ENCODE measurements around the gene SLC6A16.
"Not testable (repeated sequence)": the region's sequence is repeated elsewhere in the genome, so short reads cannot be mapped to it uniquely, and the experiment has no call there.

Gene SLC6A16

GRCh38 chr19:49288205-49288604 is 36.8 kb downstream of the SLC6A16 start:
- not testable (repeated sequence) for H3K4me1 ChIP-seq (ENCODE audit: insufficient read depth, low read length); H3K9me3 ChIP-seq (ENCODE audit: low read length); H3K36me3 ChIP-seq (ENCODE audit: insufficient read depth, low read length); H3K27ac ChIP-seq (ENCODE audit: low read depth, low read length); H3K4me3 ChIP-seq (ENCODE audit: low read depth in 1 of 2, low read length in 2 of 2); H3K9ac ChIP-seq (ENCODE audit: low read length); H3K27me3 ChIP-seq (ENCODE audit: control insufficient read depth in 1 of 2, insufficient read depth in 2 of 2, low read length in 2 of 2)

- H3K9ac ChIP-seq (ENCODE audit: low read length) = no peak overlapping the region
- no peaks in the 10 kb centered on the region for H3K36me3 ChIP-seq (ENCODE audit: insufficient read depth, low read length)
- no peak overlapping the region for H3K4me3 ChIP-seq (ENCODE audit: low read depth in 1 of 2, low read length in 2 of 2)
- H3K9me3 ChIP-seq (ENCODE audit: low read length) = no peaks in the 10 kb centered on the region
- no peaks in the 10 kb centered on the region for H3K4me1 ChIP-seq (ENCODE audit: insufficient read depth, low read length)
- no peaks in the 10 kb centered on the region for H3K27me3 ChIP-seq (ENCODE audit: control insufficient read depth in 1 of 2, insufficient read depth in 2 of 2, low read length in 2 of 2)
- no peak overlapping the region for H3K27ac ChIP-seq (ENCODE audit: low read depth, low read length)
Observed at GRCh38 chr19:49287141-49287770, 37.7 kb downstream of the SLC6A16 start.

GRCh38 chr19:49282184-49282583 is 42.8 kb downstream of the SLC6A16 start:
- no peaks in the 10 kb centered on the region for H3K4me1 ChIP-seq (ENCODE audit: insufficient read depth, low read length)

GRCh38 chr19:49272204-49272603 is 52.8 kb downstream of the SLC6A16 start:
- Histone ChIP-seq H3K4me3 (ENCODE audit: low read depth in 1 of 2, low read length in 2 of 2) (no peak overlapping the region), H3K36me3 (ENCODE audit: insufficient read depth, low read length) (no peaks in the 10 kb centered on the region), H3K27me3 (ENCODE audit: control insufficient read depth in 1 of 2, insufficient read depth in 2 of 2, low read length in 2 of 2) (no peaks in the 10 kb centered on the region), H3K9ac (ENCODE audit: low read length) (no peak overlapping the region), H3K27ac (ENCODE audit: low read depth, low read length) (no peak overlapping the region), H3K9me3 (ENCODE audit: low read length) (no peaks in the 10 kb centered on the region), H3K4me1 (ENCODE audit: insufficient read depth, low read length) (no peaks in the 10 kb centered on the region)

More at GRCh38 chr19:49282184-49282583, 42.8 kb downstream of the SLC6A16 start:
- H3K27me3 ChIP-seq (ENCODE audit: control insufficient read depth in 1 of 2, insufficient read depth in 2 of 2, low read length in 2 of 2) = peaks cover 0 to 6% of the 10 kb centered on the region in 2 donors
- no peak overlapping the region for H3K27ac ChIP-seq (ENCODE audit: low read depth, low read length)
- H3K36me3 ChIP-seq (ENCODE audit: insufficient read depth, low read length) = no peaks in the 10 kb centered on the region
- H3K9ac ChIP-seq (ENCODE audit: low read length) = no peak overlapping the region
- no peak overlapping the region for H3K4me3 ChIP-seq (ENCODE audit: low read depth in 1 of 2, low read length in 2 of 2)
- H3K9me3 ChIP-seq (ENCODE audit: low read length) = no peaks in the 10 kb centered on the region

GRCh38 chr19:49271080-49271753 is 53.8 kb downstream of the SLC6A16 start:
- H3K27ac ChIP-seq (ENCODE audit: low read depth, low read length) = no peak overlapping the region
- no peak overlapping the region for H3K9ac ChIP-seq (ENCODE audit: low read length)
- H3K4me3 ChIP-seq (ENCODE audit: low read depth in 1 of 2, low read length in 2 of 2) = no peak overlapping the region
- no peaks in the 10 kb centered on the region for H3K27me3 ChIP-seq (ENCODE audit: control insufficient read depth in 1 of 2, insufficient read depth in 2 of 2, low read length in 2 of 2)
- H3K9me3 ChIP-seq (ENCODE audit: low read length) = no peaks in the 10 kb centered on the region
- H3K36me3 ChIP-seq (ENCODE audit: insufficient read depth, low read length) = no peaks in the 10 kb centered on the region
- no peaks in the 10 kb centered on the region for H3K4me1 ChIP-seq (ENCODE audit: insufficient read depth, low read length)

- H3K27ac ChIP-seq (ENCODE audit: low read depth, low read length); H3K4me3 ChIP-seq (ENCODE audit: low read depth in 1 of 2, low read length in 2 of 2); H3K27me3 ChIP-seq (ENCODE audit: control insufficient read depth in 1 of 2, insufficient read depth in 2 of 2, low read length in 2 of 2); H3K36me3 ChIP-seq (ENCODE audit: insufficient read depth, low read length); H3K9ac ChIP-seq (ENCODE audit: low read length); H3K4me1 ChIP-seq (ENCODE audit: insufficient read depth, low read length): not testable (repeated sequence)
- H3K9me3 ChIP-seq (ENCODE audit: low read length) = peaks cover 10% of the 10 kb centered on the region
Observed at GRCh38 chr19:49266409-49266808, 58.6 kb downstream of the SLC6A16 start.

- H3K4me1 ChIP-seq (ENCODE audit: insufficient read depth, low read length) = no peaks in the 10 kb centered on the region
- no peak overlapping the region for H3K4me3 ChIP-seq (ENCODE audit: low read depth in 1 of 2, low read length in 2 of 2)
- no peak overlapping the region for H3K9ac ChIP-seq (ENCODE audit: low read length)
- peaks cover 10% of the 10 kb centered on the region for H3K9me3 ChIP-seq (ENCODE audit: low read length)
- H3K27me3 ChIP-seq (ENCODE audit: control insufficient read depth in 1 of 2, insufficient read depth in 2 of 2, low read length in 2 of 2) = no peaks in the 10 kb centered on the region
- H3K36me3 ChIP-seq (ENCODE audit: insufficient read depth, low read length) = no peaks in the 10 kb centered on the region
- H3K27ac ChIP-seq (ENCODE audit: low read depth, low read length) = no peak overlapping the region
Observed at GRCh38 chr19:49264258-49264657, 60.7 kb downstream of the SLC6A16 start.

- no peaks in the 10 kb centered on the region for H3K36me3 ChIP-seq (ENCODE audit: insufficient read depth, low read length)
- no peak overlapping the region for H3K9ac ChIP-seq (ENCODE audit: low read length)
Observed at GRCh38 chr19:49261602-49262001, 63.4 kb downstream of the SLC6A16 start.

GRCh38 chr19:49256691-49257090 is 68.3 kb downstream of the SLC6A16 start:
- Histone ChIP-seq H3K27ac (ENCODE audit: low read depth, low read length) (no peak overlapping the region), H3K9me3 (ENCODE audit: low read length) (peaks cover 11% of the 10 kb centered on the region), H3K36me3 (ENCODE audit: insufficient read depth, low read length) (no peaks in the 10 kb centered on the region), H3K9ac (ENCODE audit: low read length) (no peak overlapping the region), H3K4me3 (ENCODE audit: low read depth in 1 of 2, low read length in 2 of 2) (no peak overlapping the region), H3K27me3 (ENCODE audit: control insufficient read depth in 1 of 2, insufficient read depth in 2 of 2, low read length in 2 of 2) (no peaks in the 10 kb centered on the region), H3K4me1 (ENCODE audit: insufficient read depth, low read length) (no peaks in the 10 kb centered on the region)

More at GRCh38 chr19:49261602-49262001, 63.4 kb downstream of the SLC6A16 start:
- Histone ChIP-seq H3K27me3 (ENCODE audit: control insufficient read depth in 1 of 2, insufficient read depth in 2 of 2, low read length in 2 of 2) (no peaks in the 10 kb centered on the region), H3K27ac (ENCODE audit: low read depth, low read length) (no peak overlapping the region), H3K4me3 (ENCODE audit: low read depth in 1 of 2, low read length in 2 of 2) (no peak overlapping the region), H3K4me1 (ENCODE audit: insufficient read depth, low read length) (no peaks in the 10 kb centered on the region), H3K9me3 (ENCODE audit: low read length) (peaks cover 21% of the 10 kb centered on the region)

GRCh38 chr19:49255674-49256073 is 69.3 kb downstream of the SLC6A16 start:
- no peak overlapping the region for H3K9ac ChIP-seq (ENCODE audit: low read length)
- no peaks in the 10 kb centered on the region for H3K4me1 ChIP-seq (ENCODE audit: insufficient read depth, low read length)
- H3K36me3 ChIP-seq (ENCODE audit: insufficient read depth, low read length) = no peaks in the 10 kb centered on the region
- peaks cover 11% of the 10 kb centered on the region for H3K9me3 ChIP-seq (ENCODE audit: low read length)
- H3K4me3 ChIP-seq (ENCODE audit: low read depth in 1 of 2, low read length in 2 of 2) = no peak overlapping the region
- H3K27me3 ChIP-seq (ENCODE audit: control insufficient read depth in 1 of 2, insufficient read depth in 2 of 2, low read length in 2 of 2) = no peaks in the 10 kb centered on the region
- no peak overlapping the region for H3K27ac ChIP-seq (ENCODE audit: low read depth, low read length)

GRCh38 chr19:49249933-49250332 is 75.1 kb downstream of the SLC6A16 start:
- no peak overlapping the region for H3K4me3 ChIP-seq (ENCODE audit: low read depth in 1 of 2, low read length in 2 of 2)
- no peak overlapping the region for H3K27ac ChIP-seq (ENCODE audit: low read depth, low read length)
- H3K9ac ChIP-seq (ENCODE audit: low read length) = no peak overlapping the region
- no peaks in the 10 kb centered on the region for H3K36me3 ChIP-seq (ENCODE audit: insufficient read depth, low read length)
- no peaks in the 10 kb centered on the region for H3K9me3 ChIP-seq (ENCODE audit: low read length)
- no peaks in the 10 kb centered on the region for H3K27me3 ChIP-seq (ENCODE audit: control insufficient read depth in 1 of 2, insufficient read depth in 2 of 2, low read length in 2 of 2)
- H3K4me1 ChIP-seq (ENCODE audit: insufficient read depth, low read length) = no peaks in the 10 kb centered on the region

GRCh38 chr19:49247676-49248075 is 77.3 kb downstream of the SLC6A16 start:
- no peaks in the 10 kb centered on the region for H3K27me3 ChIP-seq (ENCODE audit: control insufficient read depth in 1 of 2, insufficient read depth in 2 of 2, low read length in 2 of 2)
- H3K27ac ChIP-seq (ENCODE audit: low read depth, low read length) = no peak overlapping the region
- no peaks in the 10 kb centered on the region for H3K4me1 ChIP-seq (ENCODE audit: insufficient read depth, low read length)
- no peak overlapping the region for H3K4me3 ChIP-seq (ENCODE audit: low read depth in 1 of 2, low read length in 2 of 2)
- H3K9ac ChIP-seq (ENCODE audit: low read length) = no peak overlapping the region
- H3K36me3 ChIP-seq (ENCODE audit: insufficient read depth, low read length) = no peaks in the 10 kb centered on the region
- no peaks in the 10 kb centered on the region for H3K9me3 ChIP-seq (ENCODE audit: low read length)

All from muscle layer of colon (tissue), 2 donors.